ENCODE data around the gene CYP1A2. TPM values are rescaled to one million over a fixed set of nuclear protein-coding genes. Genes with fewer than 3 reads are reported as not detected.

Gene CYP1A2
- total RNA-seq, 3 donors from 2014 or later (not counting 1 experiment from before 2014, with no cell fraction given) = not detected

- intact Hi-C loops (cut with micrococcal nuclease) = no loop called here
- Histone ChIP-seq H3K9me3 (ENCODE audit: control insufficient read depth, insufficient read depth, low read length) (no peaks in the 10 kb centered on the region), H3K4me3 (ENCODE audit: low read length) (no peak overlapping the region), H3K27me3 (ENCODE audit: control insufficient read depth, insufficient read depth, low read length) (no peaks in the 10 kb centered on the region), H3K4me1 (ENCODE audit: control insufficient read depth, insufficient read depth, low read length) (peaks cover 44% of the 10 kb centered on the region), H3K27ac (ENCODE audit: low read length) (no peak overlapping the region), H3K36me3 (ENCODE audit: control insufficient read depth, insufficient read depth, low read length) (peaks cover 68% of the 10 kb centered on the region)
- DNase-seq (no peak), ATAC-seq (no peak)
- H3K4me3 Mint-ChIP-seq = no peak overlapping the region
- H3K36me3 Mint-ChIP-seq = no peaks in the 10 kb centered on the region
- TF ChIP-seq, protein P1, sequence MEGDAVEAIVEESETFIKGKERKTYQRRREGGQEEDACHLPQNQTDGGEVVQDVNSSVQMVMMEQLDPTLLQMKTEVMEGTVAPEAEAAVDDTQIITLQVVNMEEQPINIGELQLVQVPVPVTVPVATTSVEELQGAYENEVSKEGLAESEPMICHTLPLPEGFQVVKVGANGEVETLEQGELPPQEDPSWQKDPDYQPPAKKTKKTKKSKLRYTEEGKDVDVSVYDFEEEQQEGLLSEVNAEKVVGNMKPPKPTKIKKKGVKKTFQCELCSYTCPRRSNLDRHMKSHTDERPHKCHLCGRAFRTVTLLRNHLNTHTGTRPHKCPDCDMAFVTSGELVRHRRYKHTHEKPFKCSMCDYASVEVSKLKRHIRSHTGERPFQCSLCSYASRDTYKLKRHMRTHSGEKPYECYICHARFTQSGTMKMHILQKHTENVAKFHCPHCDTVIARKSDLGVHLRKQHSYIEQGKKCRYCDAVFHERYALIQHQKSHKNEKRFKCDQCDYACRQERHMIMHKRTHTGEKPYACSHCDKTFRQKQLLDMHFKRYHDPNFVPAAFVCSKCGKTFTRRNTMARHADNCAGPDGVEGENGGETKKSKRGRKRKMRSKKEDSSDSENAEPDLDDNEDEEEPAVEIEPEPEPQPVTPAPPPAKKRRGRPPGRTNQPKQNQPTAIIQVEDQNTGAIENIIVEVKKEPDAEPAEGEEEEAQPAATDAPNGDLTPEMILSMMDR (IDR thresholded peaks at IDR 0.05) = no peak
- no peaks in the 10 kb centered on the region for H3K27me3 Mint-ChIP-seq (ENCODE audit: low read depth in 2 of 2)
- H3K4me1 Mint-ChIP-seq = peaks cover 15 to 48% of the 10 kb centered on the region in 2 donors
- H3K9me3 Mint-ChIP-seq = no peaks in the 10 kb centered on the region
- no peak overlapping the region for H3K27ac Mint-ChIP-seq
- WGBS (ENCODE audit: insufficient coverage) = 93% methylated on average over 20 of the region's 20 CpGs
These were observed 53.6 kb downstream of the CYP1A2 start for GRCh38 chr15:74802290-74802689.

- TF ChIP-seq, protein P1 (IDR thresholded peaks at IDR 0.05) = no peak
- peaks cover 62% of the 10 kb centered on the region for H3K36me3 ChIP-seq (ENCODE audit: control insufficient read depth, insufficient read depth, low read length)
- no peak overlapping the region for H3K27ac ChIP-seq (ENCODE audit: low read length)
- H3K36me3 Mint-ChIP-seq = no peaks in the 10 kb centered on the region
- no peak overlapping the region for H3K4me3 Mint-ChIP-seq
- no peaks in the 10 kb centered on the region for H3K27me3 ChIP-seq (ENCODE audit: control insufficient read depth, insufficient read depth, low read length)
- ATAC-seq = no peak
- DNase-seq = no peak
- no peaks in the 10 kb centered on the region for H3K9me3 Mint-ChIP-seq
- peak overlapping the region in 1 of 2 donors; percentile 27 for H3K27ac Mint-ChIP-seq
- no peaks in the 10 kb centered on the region for H3K9me3 ChIP-seq (ENCODE audit: control insufficient read depth, insufficient read depth, low read length)
- H3K27me3 Mint-ChIP-seq (ENCODE audit: low read depth in 2 of 2) = no peaks in the 10 kb centered on the region
- H3K4me1 ChIP-seq (ENCODE audit: control insufficient read depth, insufficient read depth, low read length) = peaks cover 43% of the 10 kb centered on the region
- H3K4me1 Mint-ChIP-seq = peaks cover 16 to 46% of the 10 kb centered on the region in 2 donors
- intact Hi-C loops (cut with micrococcal nuclease) = no loop called here
- WGBS (ENCODE audit: insufficient coverage) = 94% methylated on average over 31 of the region's 31 CpGs
- H3K4me3 ChIP-seq (ENCODE audit: low read length) = no peak overlapping the region
These were observed 54.3 kb downstream of the CYP1A2 start for GRCh38 chr15:74802862-74803447.

- H3K27me3 Mint-ChIP-seq (ENCODE audit: low read depth in 2 of 2) = no peaks in the 10 kb centered on the region
- no peak overlapping the region for H3K4me3 Mint-ChIP-seq
- Histone ChIP-seq H3K27ac (ENCODE audit: low read length) (no peak overlapping the region), H3K27me3 (ENCODE audit: control insufficient read depth, insufficient read depth, low read length) (no peaks in the 10 kb centered on the region), H3K36me3 (ENCODE audit: control insufficient read depth, insufficient read depth, low read length) (peaks cover 42% of the 10 kb centered on the region), H3K4me3 (ENCODE audit: low read length) (no peak overlapping the region), H3K9me3 (ENCODE audit: control insufficient read depth, insufficient read depth, low read length) (no peaks in the 10 kb centered on the region), H3K4me1 (ENCODE audit: control insufficient read depth, insufficient read depth, low read length) (peaks cover 38% of the 10 kb centered on the region)
- DNase-seq (no peak), ATAC-seq (no peak)
- H3K4me1 Mint-ChIP-seq = peaks cover 9 to 50% of the 10 kb centered on the region in 2 donors
- no peaks in the 10 kb centered on the region for H3K36me3 Mint-ChIP-seq
- TF ChIP-seq, protein P1 (IDR thresholded peaks at IDR 0.05) = no peak
- intact Hi-C loops (cut with micrococcal nuclease) = no loop called here
- 92% methylated on average over 6 of the region's 6 CpGs for WGBS (ENCODE audit: insufficient coverage)
- H3K9me3 Mint-ChIP-seq = no peaks in the 10 kb centered on the region
- peak overlapping the region; percentile 67 to 69 for H3K27ac Mint-ChIP-seq
These were observed 56.3 kb downstream of the CYP1A2 start for GRCh38 chr15:74804935-74805334.

Other genes with a start within 250 kb of the CYP1A2 start
- gene ARID3B, start 207.6 kb upstream of the CYP1A2 start, total RNA-seq = 10 to 100 TPM; 56.4 to 59.2 (median 58.3) TPM
- 100 to 1,000 TPM; 288 to 298 (median 293) TPM for gene CLK3, start 133.0 kb upstream of the CYP1A2 start, total RNA-seq
- gene EDC3, start 52.8 kb upstream of the CYP1A2 start, total RNA-seq = 10 to 100 TPM; 22.4 to 39.2 (median 32.6) TPM
- under 1 TPM in 1 of 3 donors, not detected in 2; 0.33 TPM for gene CYP1A1, start 23.3 kb upstream of the CYP1A2 start, total RNA-seq
- gene CSK, start 33.2 kb downstream of the CYP1A2 start, total RNA-seq = 100 to 1,000 TPM; 282 to 334 (median 287) TPM
- 1 to 10 TPM in 1 of 3 donors, under 1 TPM in 2; 0.72 to 1.1 (median 0.94) TPM for gene LMAN1L, start 64.0 kb downstream of the CYP1A2 start, total RNA-seq
- gene CPLX3, start 77.8 kb downstream of the CYP1A2 start, total RNA-seq = under 1 TPM in 2 of 3 donors, not detected in 1; 0.16 to 0.93 TPM
- gene ULK3, start 94.3 kb downstream of the CYP1A2 start, total RNA-seq = 10 to 100 TPM; 54.8 to 75.1 (median 64.7) TPM
- gene SCAMP2, start 124.5 kb downstream of the CYP1A2 start, total RNA-seq = 100 to 1,000 TPM in 1 of 3 donors, 10 to 100 TPM in 2; 78.8 to 101 (median 92.8) TPM
- gene MPI, start 141.2 kb downstream of the CYP1A2 start, total RNA-seq = 10 to 100 TPM; 15.7 to 20.4 (median 18.8) TPM
- 100 to 1,000 TPM in 1 of 3 donors, 10 to 100 TPM in 2; 63.5 to 107 (median 69.0) TPM for gene FAM219B, start 158.0 kb downstream of the CYP1A2 start, total RNA-seq
- 10 to 100 TPM; 69.7 to 90.0 (median 76.9) TPM for gene COX5A, start 189.2 kb downstream of the CYP1A2 start, total RNA-seq
- gene RPP25, start 207.9 kb downstream of the CYP1A2 start, total RNA-seq = under 1 TPM; 0.21 to 0.84 (median 0.50) TPM
- 1 to 10 TPM in 1 of 3 donors, under 1 TPM in 2; 0.09 to 2.7 (median 0.54) TPM for gene SCAMP5, start 246.7 kb downstream of the CYP1A2 start, total RNA-seq

Data from natural killer cell (primary cell).